Neural cell (in vitro differentiated cells): ENCODE results near the gene ZNF385C. TPM values are rescaled to one million over a fixed set of nuclear protein-coding genes. Genes with fewer than 3 reads are reported as not detected.

Source experiments
- H2AFZ ChIP-seq: fragments of 200-600, 300-800 bp; sonication (generic), shearing (Covaris generic); 2 replicates; pipeline ENCODE4 v1.6.0; 2014; ENCODE audit warnings: low read depth, mild to moderate bottlenecking, antibody characterized with exemption, low read length, moderate library complexity
- H3F3A ChIP-seq: fragments of 200-600 bp; shearing (Covaris generic); 2 replicates; pipeline ENCODE4 v1.6.1; 2016; ENCODE audit warnings: mild to moderate bottlenecking, moderate library complexity, mixed read lengths, antibody characterized with exemption, low read length; ENCODE audit not compliant: insufficient read depth, poor library complexity, severe bottlenecking
- H3K27ac ChIP-seq: fragments of 200-600, 300-800 bp; sonication (generic), shearing (Covaris generic); 2 replicates; pipeline ENCODE4 v1.5.1; 2014; ENCODE audit warnings: mild to moderate bottlenecking, low read length, moderate library complexity
- H3K27me3 ChIP-seq: fragments of 300-800, 200-600 bp; sonication (generic), shearing (Covaris generic); 2 replicates; pipeline ENCODE4 v1.6.0; 2014; ENCODE audit warnings: mild to moderate bottlenecking, low read depth, low read length, moderate library complexity; ENCODE audit not compliant: insufficient read depth
- H3K36me3 ChIP-seq: fragments of 300-800, 200-600 bp; sonication (generic), shearing (Covaris generic); 2 replicates; pipeline ENCODE4 v1.5.1; 2014; ENCODE audit warnings: mild to moderate bottlenecking, antibody characterized with exemption, low read length, moderate library complexity; ENCODE audit not compliant: insufficient read depth
- H3K4me2 ChIP-seq: fragments of 300-800, 200-600 bp; sonication (generic), shearing (Covaris generic); 2 replicates; pipeline ENCODE4 v1.6.0; 2014; ENCODE audit warnings: mild to moderate bottlenecking, low read length
- H3K4me3 ChIP-seq: fragments of 300-800, 200-600 bp; sonication (generic), shearing (Covaris generic); 2 replicates; pipeline ENCODE4 v1.5.1; 2014; ENCODE audit warnings: mild to moderate bottlenecking, low read length, moderate library complexity
- H3K79me2 ChIP-seq: fragments of 200-600 bp; shearing (Covaris generic); replicated peaks from 2 replicates; pipeline ENCODE4 v1.6.0; 2014; ENCODE audit warnings: mild to moderate bottlenecking, low read length, moderate library complexity; ENCODE audit not compliant: insufficient read depth
- H3K9ac ChIP-seq: fragments of 300-800, 200-600 bp; sonication (generic), shearing (Covaris generic); 2 replicates; pipeline ENCODE4 v1.6.1; 2016; ENCODE audit warnings: mild to moderate bottlenecking, low read length, mixed read lengths
- H3K9me2 ChIP-seq: fragments of 200-600 bp; shearing (Covaris generic); 2 replicates; pipeline ENCODE4 v1.6.1; 2016; ENCODE audit warnings: mild to moderate bottlenecking, low read length, mixed read lengths; ENCODE audit not compliant: insufficient read depth
- H3K9me3 ChIP-seq: fragments of 200-600, 300-800 bp; sonication (generic), shearing (Covaris generic); 2 replicates; pipeline ENCODE4 v1.6.1; 2016; ENCODE audit warnings: mild to moderate bottlenecking, mixed run types, low read length, moderate library complexity, mixed read lengths
- H4K20me1 ChIP-seq: fragments of 200-600 bp; shearing (Covaris generic); 2 replicates; pipeline ENCODE4 v1.6.1; 2016; ENCODE audit warnings: mild to moderate bottlenecking, mixed run types; ENCODE audit not compliant: insufficient read depth
- CTCF ChIP-seq: fragments of 450-650 bp; IDR thresholded peaks from 2 replicates; pipeline ENCODE4 v1.5.1; 2014; ENCODE audit warnings: antibody characterized with exemption, mild to moderate bottlenecking, moderate library complexity; ENCODE audit not compliant: poor library complexity, severe bottlenecking
- EP300 ChIP-seq: fragments of 450-650 bp; conservative IDR thresholded peaks from 2 replicates; pipeline ENCODE4 v1.6.1; 2014; ENCODE audit warnings: antibody characterized with exemption, mild to moderate bottlenecking, moderate library complexity; ENCODE audit not compliant: poor library complexity, severe bottlenecking
- EZH2 ChIP-seq: fragments of 200-600, 300-800 bp; shearing (Covaris generic), sonication (generic); IDR thresholded peaks from 2 replicates; pipeline ENCODE4 v1.6.1; 2014; ENCODE audit warnings: antibody characterized with exemption, low read length, borderline replicate concordance, mild to moderate bottlenecking; ENCODE audit not compliant: insufficient read depth, poor library complexity, severe bottlenecking
- MXI1 ChIP-seq: fragments of 450-650 bp; conservative IDR thresholded peaks from 2 replicates; pipeline ENCODE4 v1.6.1; 2014; ENCODE audit warnings: antibody characterized with exemption, mild to moderate bottlenecking; ENCODE audit not compliant: poor library complexity, severe bottlenecking
- POLR2AphosphoS5 ChIP-seq: IDR thresholded peaks from 2 replicates; pipeline ENCODE4 v1.6.1; 2012
- RAD21 ChIP-seq: fragments of 450-650 bp; conservative IDR thresholded peaks from 2 replicates; pipeline ENCODE4 v1.6.1; 2014; ENCODE audit warnings: antibody characterized with exemption, mild to moderate bottlenecking, moderate library complexity
- SMC3 ChIP-seq: fragments of 450-650 bp; conservative IDR thresholded peaks from 2 replicates; pipeline ENCODE4 v1.6.1; 2014; ENCODE audit warnings: antibody characterized with exemption, mild to moderate bottlenecking, moderate library complexity; ENCODE audit not compliant: poor library complexity
- TAF1 ChIP-seq: IDR thresholded peaks from 2 replicates; pipeline ENCODE4 v1.6.1; 2012; ENCODE audit warnings: low read depth
- polyA plus RNA-seq: library from polyadenylated mRNA; depleted of rRNA; stranded (reverse); fragments of >200 nt; gene quantifications from 2 replicates; pipeline ENCODE4 v1.2.3, GENCODE V29; 2014
- TF ChIP-seq, protein P1 (sequence below): IDR thresholded peaks from 2 replicates; pipeline ENCODE4 v1.6.1; 2012; ENCODE audit warnings: borderline replicate concordance

ZNF385C gene
- polyA plus RNA-seq, 1 donor from 2014 or later, result 0.69 TPM

DNA sequence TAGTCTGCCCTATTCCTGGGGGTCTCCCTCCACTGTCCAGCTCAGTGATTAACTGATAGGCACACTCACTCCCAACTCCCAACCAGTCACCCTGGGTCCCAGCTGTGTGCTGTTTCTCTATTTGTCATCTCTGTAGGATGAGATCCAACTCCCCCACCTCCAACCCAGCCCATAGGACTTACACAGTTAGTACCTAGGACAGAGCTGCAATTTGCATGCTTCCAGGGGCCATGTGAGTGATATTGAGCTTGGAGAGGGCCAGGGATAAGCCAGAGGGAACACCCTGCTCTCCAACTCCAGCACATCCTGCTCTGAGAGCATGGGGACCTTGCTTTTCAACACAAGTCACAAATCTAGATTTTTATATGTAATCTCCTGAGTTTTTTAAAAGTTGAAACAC lies 56.7 kb downstream of the ZNF385C start:
- no peak overlapping the region for H3K27ac ChIP-seq
- TF ChIP-seq EZH2, result no peak
- TF ChIP-seq, protein P1, sequence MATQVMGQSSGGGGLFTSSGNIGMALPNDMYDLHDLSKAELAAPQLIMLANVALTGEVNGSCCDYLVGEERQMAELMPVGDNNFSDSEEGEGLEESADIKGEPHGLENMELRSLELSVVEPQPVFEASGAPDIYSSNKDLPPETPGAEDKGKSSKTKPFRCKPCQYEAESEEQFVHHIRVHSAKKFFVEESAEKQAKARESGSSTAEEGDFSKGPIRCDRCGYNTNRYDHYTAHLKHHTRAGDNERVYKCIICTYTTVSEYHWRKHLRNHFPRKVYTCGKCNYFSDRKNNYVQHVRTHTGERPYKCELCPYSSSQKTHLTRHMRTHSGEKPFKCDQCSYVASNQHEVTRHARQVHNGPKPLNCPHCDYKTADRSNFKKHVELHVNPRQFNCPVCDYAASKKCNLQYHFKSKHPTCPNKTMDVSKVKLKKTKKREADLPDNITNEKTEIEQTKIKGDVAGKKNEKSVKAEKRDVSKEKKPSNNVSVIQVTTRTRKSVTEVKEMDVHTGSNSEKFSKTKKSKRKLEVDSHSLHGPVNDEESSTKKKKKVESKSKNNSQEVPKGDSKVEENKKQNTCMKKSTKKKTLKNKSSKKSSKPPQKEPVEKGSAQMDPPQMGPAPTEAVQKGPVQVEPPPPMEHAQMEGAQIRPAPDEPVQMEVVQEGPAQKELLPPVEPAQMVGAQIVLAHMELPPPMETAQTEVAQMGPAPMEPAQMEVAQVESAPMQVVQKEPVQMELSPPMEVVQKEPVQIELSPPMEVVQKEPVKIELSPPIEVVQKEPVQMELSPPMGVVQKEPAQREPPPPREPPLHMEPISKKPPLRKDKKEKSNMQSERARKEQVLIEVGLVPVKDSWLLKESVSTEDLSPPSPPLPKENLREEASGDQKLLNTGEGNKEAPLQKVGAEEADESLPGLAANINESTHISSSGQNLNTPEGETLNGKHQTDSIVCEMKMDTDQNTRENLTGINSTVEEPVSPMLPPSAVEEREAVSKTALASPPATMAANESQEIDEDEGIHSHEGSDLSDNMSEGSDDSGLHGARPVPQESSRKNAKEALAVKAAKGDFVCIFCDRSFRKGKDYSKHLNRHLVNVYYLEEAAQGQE, result no peak
- no peak for TF ChIP-seq MXI1
- TF ChIP-seq POLR2AphosphoS5, result no peak
- no peak for TF ChIP-seq SMC3
- no peak for TF ChIP-seq TAF1
- no peak for TF ChIP-seq CTCF
- TF ChIP-seq RAD21, result no peak
- TF ChIP-seq EP300, result no peak

DNA sequence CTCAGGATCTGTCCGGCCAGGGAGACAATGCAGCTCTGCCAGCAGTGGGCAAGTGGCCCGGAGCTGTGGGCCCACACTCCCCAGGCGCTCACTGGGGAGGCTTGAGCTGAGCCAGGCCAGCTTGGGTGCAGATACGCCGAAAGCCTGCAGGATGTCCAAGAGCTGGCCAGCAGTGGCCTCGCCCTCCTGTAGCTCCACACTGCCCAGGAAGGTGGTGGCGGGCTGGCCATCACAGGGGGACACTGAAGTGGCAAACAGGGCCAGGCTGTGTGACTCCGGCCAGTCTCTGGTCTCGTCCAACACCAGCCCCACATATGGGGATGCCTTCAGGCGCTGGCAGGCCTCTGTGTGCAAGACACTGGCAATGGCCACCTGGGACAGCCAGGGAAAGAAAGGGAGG lies 57.5 kb downstream of the ZNF385C start:
- no peaks in the 10 kb centered on the region for H3K9me2 ChIP-seq
- no peaks in the 10 kb centered on the region for H3K27me3 ChIP-seq
- H2AFZ ChIP-seq, result no peak overlapping the region
- H3F3A ChIP-seq, result no peaks in the 10 kb centered on the region
- no peak overlapping the region for H3K4me2 ChIP-seq
- no peak overlapping the region for H3K4me3 ChIP-seq
- no peaks in the 10 kb centered on the region for H3K79me2 ChIP-seq
- no peak overlapping the region for H3K27ac ChIP-seq
- no peak overlapping the region for H3K9ac ChIP-seq
- H3K9me3 ChIP-seq, result no peaks in the 10 kb centered on the region
- H4K20me1 ChIP-seq, result no peaks in the 10 kb centered on the region
- no peaks in the 10 kb centered on the region for H3K36me3 ChIP-seq
- TF ChIP-seq EP300 (no peak), MXI1 (no peak), TAF1 (no peak), SMC3 (no peak), POLR2AphosphoS5 (no peak), CTCF (no peak), RAD21 (no peak)
- TF ChIP-seq, protein P1, result no peak

More for the DNA sequence above, 56.7 kb downstream of the ZNF385C start:
- Histone ChIP-seq H3K27me3 (no peaks in the 10 kb centered on the region), H3K9me2 (no peaks in the 10 kb centered on the region), H3K79me2 (no peaks in the 10 kb centered on the region), H3K4me2 (no peak overlapping the region), H3K36me3 (no peaks in the 10 kb centered on the region), H3K9ac (no peak overlapping the region), H3F3A (no peaks in the 10 kb centered on the region), H3K4me3 (no peak overlapping the region), H4K20me1 (no peaks in the 10 kb centered on the region), H2AFZ (no peak overlapping the region), H3K9me3 (no peaks in the 10 kb centered on the region)
